ENCODE data around the gene MGAT3.
A peak's percentile ranks its signal among the peaks of the same experiment; 100 is the strongest.
"Not testable (repeated sequence)": the region's sequence is repeated elsewhere in the genome, so short reads cannot be mapped to it uniquely, and the experiment has no call there.

The MGAT3 gene

GRCh38 chr22:39518144-39518786, 61.5 kb downstream of the MGAT3 start:
- DNase-seq: no peak

- peak in 1 of 2 experiments; percentile 40 for DNase-seq
Measured at GRCh38 chr22:39518996-39519680, 62.3 kb downstream of the MGAT3 start.

- peak; percentile 91 to 96 for DNase-seq
Measured at GRCh38 chr22:39519681-39520225, 62.9 kb downstream of the MGAT3 start.

GRCh38 chr22:39520226-39521105, 63.7 kb downstream of the MGAT3 start, which contains the start of gene ATF4:
TSS of gene ATF4 (plus strand) at chr22:39520562. CDS start at chr22:39521446, 884 bp downstream.
- DNase-seq: no peak

- DNase-seq: peak in 1 of 2 experiments; percentile 64
Measured at GRCh38 chr22:39521106-39521885, 64.5 kb downstream of the MGAT3 start.

- not testable (repeated sequence) for DNase-seq
Measured at GRCh38 chr22:39522091-39522490, 65.3 kb downstream of the MGAT3 start.

GRCh38 chr22:39522567-39523300, 65.9 kb downstream of the MGAT3 start:
- DNase-seq: peak in 1 of 2 experiments; percentile 46

- no peak for DNase-seq
Measured at GRCh38 chr22:39524089-39524752, 67.4 kb downstream of the MGAT3 start.

- no peak for DNase-seq
Measured at GRCh38 chr22:39524753-39525657, 68.2 kb downstream of the MGAT3 start.

- no peak for DNase-seq
Measured at GRCh38 chr22:39525658-39525975, 68.8 kb downstream of the MGAT3 start.

- DNase-seq: no peak
Measured at GRCh38 chr22:39526736-39527171, 69.9 kb downstream of the MGAT3 start.

GRCh38 chr22:39527481-39527961, 70.7 kb downstream of the MGAT3 start:
- no peak for DNase-seq

GRCh38 chr22:39528080-39528661, 71.4 kb downstream of the MGAT3 start:
- no peak for DNase-seq

GRCh38 chr22:39528681-39529486, 72.1 kb downstream of the MGAT3 start:
- DNase-seq: peak; percentile 51 to 81

- DNase-seq: no peak
Measured at GRCh38 chr22:39529487-39529851, 72.7 kb downstream of the MGAT3 start.

- no peak for DNase-seq
Measured at GRCh38 chr22:39530116-39530515, 73.3 kb downstream of the MGAT3 start.

GRCh38 chr22:39530692-39531331, 74.0 kb downstream of the MGAT3 start:
- peak in 1 of 2 experiments; percentile 52 for DNase-seq
